ENCODE results near the gene CLN5. TPM values are rescaled to one million over a fixed set of nuclear protein-coding genes. Genes with fewer than 3 reads are reported as not detected.

CLN5 gene
- total RNA-seq (2022; extraction: Qiagen RNA extraction; ENCODE audit: low read depth), result 8.3 to 11.7 TPM (median 9.9 TPM) in 5 replicates

GRCh38 chr13:76991796-76992547 is at the start of gene CLN5:
CLN5 (plus strand) TSS chr13:76992081; CDS start chr13:76992099, 18 bp downstream.

GRCh38 chr13:76948149-76948548 is 43.7 kb upstream of the CLN5 start, which contains the start of gene ACOD1:
ACOD1 (plus strand) TSS chr13:76948511; CDS start chr13:76948559, 48 bp downstream.

GRCh38 chr13:77026861-77027621 is 35.2 kb downstream of the CLN5 start, which contains the start of gene FBXL3:
FBXL3 (minus strand) TSS chr13:77027159; CDS start chr13:77021860, 5,299 bp downstream.

Other genes starting within 250 kb of the CLN5 start
- 1.9 to 2.7 TPM (median 2.3 TPM) in 5 replicates for gene KCTD12, start 105.7 kb upstream of the CLN5 start, total RNA-seq (2022; extraction: Qiagen RNA extraction; ENCODE audit: low read depth)
- not detected in 5 replicates for gene ACOD1, start 43.6 kb upstream of the CLN5 start, total RNA-seq (2022; extraction: Qiagen RNA extraction; ENCODE audit: low read depth)
- 15.3 to 19.7 TPM (median 17.3 TPM) in 5 replicates for gene FBXL3, start 35.1 kb downstream of the CLN5 start, total RNA-seq (2022; extraction: Qiagen RNA extraction; ENCODE audit: low read depth)